Measurements from ENCODE around the gene DEXI. TPM values are rescaled to one million over a fixed set of nuclear protein-coding genes. Genes with fewer than 3 reads are reported as not detected.

Gene DEXI
- polyA plus RNA-seq, 1 donor from 2014 or later: 52.0 TPM

DNA sequence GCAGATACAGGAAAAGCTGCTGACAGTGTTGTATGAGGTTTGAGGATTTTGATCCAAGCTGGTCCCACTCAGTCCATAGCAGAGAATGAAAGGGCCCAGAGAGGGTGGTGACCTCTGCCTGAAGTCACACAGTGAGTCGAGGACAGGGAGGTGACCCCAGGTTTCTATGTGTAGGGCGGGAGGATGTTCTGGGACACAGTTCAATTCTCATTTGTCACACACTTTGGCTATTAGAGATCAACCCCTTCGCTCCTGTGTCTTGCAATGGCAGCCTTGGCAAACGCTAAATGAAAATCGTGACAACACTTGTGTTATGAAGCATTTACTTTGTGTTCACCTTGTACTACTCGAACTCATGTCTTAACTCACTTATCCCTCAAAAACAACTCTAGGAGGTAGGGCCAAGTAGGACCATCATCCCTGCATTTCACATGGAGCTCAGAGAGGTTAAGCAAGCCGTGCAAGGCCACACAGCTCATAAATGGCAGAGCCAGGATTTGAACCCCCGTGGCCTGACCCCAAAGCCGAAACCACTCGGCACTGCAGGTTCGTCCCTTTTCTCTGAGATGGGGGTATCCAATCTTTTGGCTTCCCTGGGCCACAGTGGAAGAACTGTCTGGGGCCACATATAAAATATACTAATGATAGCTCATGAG, 10.2 kb downstream of the DEXI start:
- Histone ChIP-seq H3K9ac (ENCODE audit: low read length) (no peak overlapping the region), H3K27ac (ENCODE audit: low read length) (no peak overlapping the region), H3K9me3 (ENCODE audit: low read length) (no peaks in the 10 kb centered on the region), H3K36me3 (ENCODE audit: insufficient read depth, low read length) (no peaks in the 10 kb centered on the region), H3F3A (ENCODE audit: insufficient read depth, low read length, poor library complexity, severe bottlenecking) (no peaks in the 10 kb centered on the region), H3K79me2 (replicated peaks; ENCODE audit: insufficient read depth, low read length) (no peaks in the 10 kb centered on the region), H3K4me2 (ENCODE audit: low read length) (no peak overlapping the region), H3K27me3 (ENCODE audit: insufficient read depth, low read depth, low read length) (no peaks in the 10 kb centered on the region), H3K9me2 (ENCODE audit: insufficient read depth, low read length) (no peaks in the 10 kb centered on the region), H4K20me1 (ENCODE audit: insufficient read depth) (no peaks in the 10 kb centered on the region), H2AFZ (ENCODE audit: low read depth, low read length) (no peak overlapping the region), H3K4me3 (ENCODE audit: low read length) (no peak overlapping the region)
- TF ChIP-seq SMC3 (conservative IDR thresholded peaks at IDR 0.05; ENCODE audit: poor library complexity) (no peak), MXI1 (conservative IDR thresholded peaks at IDR 0.05; ENCODE audit: poor library complexity, severe bottlenecking) (no peak), POLR2AphosphoS5 (IDR thresholded peaks at IDR 0.05) (no peak)

DNA sequence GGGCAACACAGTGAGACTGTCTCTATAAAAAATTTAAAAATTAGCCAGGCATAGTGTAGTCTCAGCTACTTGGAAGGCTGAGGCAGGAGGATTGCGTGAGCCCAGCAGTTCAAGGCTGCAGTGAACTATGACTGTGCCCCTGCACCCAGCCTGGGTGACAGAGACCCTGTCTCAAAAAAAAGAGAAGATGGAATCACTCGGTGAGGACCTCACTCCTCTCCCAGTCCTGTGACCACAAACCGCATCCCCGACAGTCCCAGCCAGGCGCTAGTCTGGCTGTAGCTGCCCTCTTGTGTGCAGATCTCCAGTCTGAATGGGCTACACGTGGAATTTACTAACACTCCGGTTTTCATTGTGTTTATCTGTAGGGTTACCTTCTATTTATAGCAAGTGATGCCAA, 11.1 kb downstream of the DEXI start:
- Histone ChIP-seq H3K27me3 (ENCODE audit: insufficient read depth, low read depth, low read length) (no peaks in the 10 kb centered on the region), H3K9me3 (ENCODE audit: low read length) (no peaks in the 10 kb centered on the region), H4K20me1 (ENCODE audit: insufficient read depth) (no peaks in the 10 kb centered on the region), H3K9me2 (ENCODE audit: insufficient read depth, low read length) (no peaks in the 10 kb centered on the region), H3K9ac (ENCODE audit: low read length) (no peak overlapping the region), H3K79me2 (replicated peaks; ENCODE audit: insufficient read depth, low read length) (no peaks in the 10 kb centered on the region), H2AFZ (ENCODE audit: low read depth, low read length) (no peak overlapping the region), H3K4me3 (ENCODE audit: low read length) (no peak overlapping the region), H3K36me3 (ENCODE audit: insufficient read depth, low read length) (no peaks in the 10 kb centered on the region), H3K27ac (ENCODE audit: low read length) (no peak overlapping the region), H3K4me2 (ENCODE audit: low read length) (no peak overlapping the region), H3F3A (ENCODE audit: insufficient read depth, low read length, poor library complexity, severe bottlenecking) (no peaks in the 10 kb centered on the region)
- TF ChIP-seq RAD21 (conservative IDR thresholded peaks at IDR 0.05) (no peak), EZH2 (IDR thresholded peaks at IDR 0.05; ENCODE audit: borderline replicate concordance, insufficient read depth, low read length, poor library complexity, severe bottlenecking) (no peak), POLR2AphosphoS5 (IDR thresholded peaks at IDR 0.05) (no peak), EP300 (conservative IDR thresholded peaks at IDR 0.05; ENCODE audit: poor library complexity, severe bottlenecking) (no peak), SMC3 (conservative IDR thresholded peaks at IDR 0.05; ENCODE audit: poor library complexity) (no peak), MXI1 (conservative IDR thresholded peaks at IDR 0.05; ENCODE audit: poor library complexity, severe bottlenecking) (no peak), TAF1 (IDR thresholded peaks at IDR 0.05; ENCODE audit: low read depth) (no peak)
- TF ChIP-seq, protein P1, sequence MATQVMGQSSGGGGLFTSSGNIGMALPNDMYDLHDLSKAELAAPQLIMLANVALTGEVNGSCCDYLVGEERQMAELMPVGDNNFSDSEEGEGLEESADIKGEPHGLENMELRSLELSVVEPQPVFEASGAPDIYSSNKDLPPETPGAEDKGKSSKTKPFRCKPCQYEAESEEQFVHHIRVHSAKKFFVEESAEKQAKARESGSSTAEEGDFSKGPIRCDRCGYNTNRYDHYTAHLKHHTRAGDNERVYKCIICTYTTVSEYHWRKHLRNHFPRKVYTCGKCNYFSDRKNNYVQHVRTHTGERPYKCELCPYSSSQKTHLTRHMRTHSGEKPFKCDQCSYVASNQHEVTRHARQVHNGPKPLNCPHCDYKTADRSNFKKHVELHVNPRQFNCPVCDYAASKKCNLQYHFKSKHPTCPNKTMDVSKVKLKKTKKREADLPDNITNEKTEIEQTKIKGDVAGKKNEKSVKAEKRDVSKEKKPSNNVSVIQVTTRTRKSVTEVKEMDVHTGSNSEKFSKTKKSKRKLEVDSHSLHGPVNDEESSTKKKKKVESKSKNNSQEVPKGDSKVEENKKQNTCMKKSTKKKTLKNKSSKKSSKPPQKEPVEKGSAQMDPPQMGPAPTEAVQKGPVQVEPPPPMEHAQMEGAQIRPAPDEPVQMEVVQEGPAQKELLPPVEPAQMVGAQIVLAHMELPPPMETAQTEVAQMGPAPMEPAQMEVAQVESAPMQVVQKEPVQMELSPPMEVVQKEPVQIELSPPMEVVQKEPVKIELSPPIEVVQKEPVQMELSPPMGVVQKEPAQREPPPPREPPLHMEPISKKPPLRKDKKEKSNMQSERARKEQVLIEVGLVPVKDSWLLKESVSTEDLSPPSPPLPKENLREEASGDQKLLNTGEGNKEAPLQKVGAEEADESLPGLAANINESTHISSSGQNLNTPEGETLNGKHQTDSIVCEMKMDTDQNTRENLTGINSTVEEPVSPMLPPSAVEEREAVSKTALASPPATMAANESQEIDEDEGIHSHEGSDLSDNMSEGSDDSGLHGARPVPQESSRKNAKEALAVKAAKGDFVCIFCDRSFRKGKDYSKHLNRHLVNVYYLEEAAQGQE (IDR thresholded peaks at IDR 0.05; ENCODE audit: borderline replicate concordance): no peak
- TF ChIP-seq, protein P2, sequence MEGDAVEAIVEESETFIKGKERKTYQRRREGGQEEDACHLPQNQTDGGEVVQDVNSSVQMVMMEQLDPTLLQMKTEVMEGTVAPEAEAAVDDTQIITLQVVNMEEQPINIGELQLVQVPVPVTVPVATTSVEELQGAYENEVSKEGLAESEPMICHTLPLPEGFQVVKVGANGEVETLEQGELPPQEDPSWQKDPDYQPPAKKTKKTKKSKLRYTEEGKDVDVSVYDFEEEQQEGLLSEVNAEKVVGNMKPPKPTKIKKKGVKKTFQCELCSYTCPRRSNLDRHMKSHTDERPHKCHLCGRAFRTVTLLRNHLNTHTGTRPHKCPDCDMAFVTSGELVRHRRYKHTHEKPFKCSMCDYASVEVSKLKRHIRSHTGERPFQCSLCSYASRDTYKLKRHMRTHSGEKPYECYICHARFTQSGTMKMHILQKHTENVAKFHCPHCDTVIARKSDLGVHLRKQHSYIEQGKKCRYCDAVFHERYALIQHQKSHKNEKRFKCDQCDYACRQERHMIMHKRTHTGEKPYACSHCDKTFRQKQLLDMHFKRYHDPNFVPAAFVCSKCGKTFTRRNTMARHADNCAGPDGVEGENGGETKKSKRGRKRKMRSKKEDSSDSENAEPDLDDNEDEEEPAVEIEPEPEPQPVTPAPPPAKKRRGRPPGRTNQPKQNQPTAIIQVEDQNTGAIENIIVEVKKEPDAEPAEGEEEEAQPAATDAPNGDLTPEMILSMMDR (IDR thresholded peaks at IDR 0.05; ENCODE audit: poor library complexity, severe bottlenecking): no peak

Measured in neural cell (in vitro differentiated cells).